ENCODE results near the gene ACP7. TPM values are rescaled to one million over a fixed set of nuclear protein-coding genes. Genes with fewer than 3 reads are reported as not detected.

Gene ACP7
- total and polyA plus RNA-seq, 2 of the 8 experiments (the other 6 are each of a cell fraction or from before 2014, with no cell fraction given), result 0.27 to 0.50 TPM

DNA sequence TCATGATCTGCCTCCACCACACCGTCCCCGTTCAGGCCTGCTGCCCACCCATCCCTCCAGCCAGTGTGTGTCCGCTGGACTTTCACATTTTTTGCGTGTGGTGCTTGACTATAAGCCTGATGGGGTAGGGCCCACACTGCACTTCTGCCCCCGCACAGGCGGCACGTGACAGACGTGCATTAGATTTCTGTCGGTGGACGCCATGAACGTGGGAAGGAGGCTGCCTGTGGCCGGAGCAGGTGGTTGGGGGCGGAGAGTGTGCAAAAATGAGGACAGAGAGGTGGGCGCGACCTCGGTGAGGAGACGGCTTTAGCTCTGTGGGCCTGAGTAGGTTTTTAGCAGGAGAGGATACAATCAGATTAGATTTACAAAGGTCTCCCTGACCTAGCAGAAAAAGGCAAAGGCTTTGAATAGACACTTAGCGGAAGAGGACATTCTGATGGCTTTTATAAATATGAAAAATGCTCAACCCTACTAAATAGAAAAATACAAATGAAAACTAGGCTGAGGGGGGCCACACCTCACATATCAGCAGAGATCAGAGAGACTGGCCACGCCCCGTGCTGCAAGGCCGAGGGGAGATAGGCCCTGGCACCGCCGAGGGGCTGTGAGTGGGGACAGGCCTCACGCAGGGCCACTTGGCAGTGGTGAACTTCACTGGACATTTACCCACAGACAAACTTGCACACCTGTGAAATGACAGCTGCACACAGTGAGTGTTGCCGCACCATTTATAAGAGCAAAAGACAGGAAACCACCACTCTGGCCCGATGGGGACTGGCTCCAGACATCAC is 66.8 kb downstream of the ACP7 start:
- Histone ChIP-seq H3K23me2 (ENCODE audit: low read depth, low read length) (0 out of 2 replicates have a peak, but pooled peaks cover 2% of the 10 kb centered on the region), H2BK12ac (ENCODE audit: low read depth, low read length) (no peak overlapping the region), H3K4ac (replicated peaks; ENCODE audit: insufficient read length, low read depth, low read length) (no peak overlapping the region), H3K14ac (ENCODE audit: insufficient read length) (no peak overlapping the region), H2BK5ac (ENCODE audit: low read depth, low read length) (no peak overlapping the region), H3K27me3 (replicated peaks in 1 of 4; ENCODE audit: control insufficient read depth in 3 of 4, extremely low read depth in 1 of 4, insufficient read depth in 3 of 4, low read length in 3 of 4) (no peaks in the 10 kb centered on the region), H3K36me3 (ENCODE audit: control insufficient read depth in 2 of 4, insufficient read depth in 4 of 4, low read length in 3 of 4) (peaks cover 0 to 5% (median 0%) of the 10 kb centered on the region in 4 experiments; a peak in 2 of 8 replicates), H3K9ac (replicated peaks in 1 of 4; ENCODE audit: extremely low read depth in 1 of 4, low read depth in 3 of 4, low read length in 3 of 4) (no peak overlapping the region), H4K20me1 (replicated peaks in 1 of 2; ENCODE audit: control insufficient read depth in 1 of 2, insufficient read depth in 2 of 2, low read length in 2 of 2) (peaks cover 10 to 32% of the 10 kb centered on the region in 2 experiments), H3K27ac (ENCODE audit: low read depth, low read length) (no peak overlapping the region), H2AFZ (ENCODE audit: low read length) (no peak overlapping the region), H3K9me3 (ENCODE audit: insufficient read depth in 2 of 2, low read depth in 1 of 2, low read length in 1 of 2) (no peaks in the 10 kb centered on the region), H3K4me2 (ENCODE audit: insufficient read depth in 1 of 2, low read depth in 2 of 2, low read length in 2 of 2) (no peak overlapping the region), H2AK5ac (ENCODE audit: low read depth, low read length) (0 out of 2 replicates have a peak overlapping the region, but pooled peaks have one; percentile 65), H3K56ac (replicated peaks; ENCODE audit: insufficient read length, low read depth, low read length) (no peak overlapping the region), H3K4me3 (ENCODE audit: extremely low read depth in 1 of 4, insufficient read depth in 2 of 4, low read depth in 3 of 4, low read length in 4 of 4) (no peak overlapping the region), H3K79me1 (ENCODE audit: low read depth, low read length) (peaks cover 15% of the 10 kb centered on the region), H3K23ac (ENCODE audit: insufficient read length) (no peak overlapping the region), H3K18ac (ENCODE audit: extremely low read depth, low read length) (no peak overlapping the region), H3K4me1 (replicated peaks in 1 of 4; ENCODE audit: control insufficient read depth in 3 of 4, insufficient read depth in 4 of 4, low read length in 3 of 4) (peaks cover 13 to 39% (median 21%) of the 10 kb centered on the region in 4 experiments), H4K91ac (replicated peaks; ENCODE audit: insufficient read length, low read length) (no peak overlapping the region), H2BK15ac (ENCODE audit: low read length) (no peak overlapping the region), H4K5ac (ENCODE audit: insufficient read length, low read depth, low read length) (no peak overlapping the region), H2BK120ac (replicated peaks; ENCODE audit: low read depth, low read length) (no peak overlapping the region), H3K79me2 (ENCODE audit: control insufficient read depth in 1 of 2, insufficient read depth in 2 of 2, low read length in 2 of 2) (peaks cover 3 to 41% of the 10 kb centered on the region in 2 experiments; a peak in 3 of 4 replicates), H2BK20ac (ENCODE audit: low read length) (no peak overlapping the region), H4K8ac (ENCODE audit: extremely low read depth, insufficient read depth, low read length) (no peak overlapping the region)
- ChIA-PET CTCF (ENCODE audit: partially characterized antibody) (interaction anchor here (0.8 to 5.8 kb wide), 9 partner anchors 9 to 52 kb away, joined by 3 to 27 read pairs (median 4); no protein-coding TSS in a partner anchor), POLR2A (ENCODE audit: partially characterized antibody) (interaction anchor here (0.7 to 2.9 kb wide), 3 partner anchors 11 to 54 kb away, joined by 3 to 9 read pairs (median 3); no protein-coding TSS in a partner anchor)
- FAIRE-seq (no peak), DNase-seq (ENCODE audit: low read depth in 1 of 2, low spot score in 2 of 2) (no peak)
- WGBS, 2 experiments (ENCODE audit: extremely low coverage in 1 of 2, insufficient coverage in 1 of 2, insufficient read length in 1 of 2, insufficient replicate concordance in 2 of 2, low coverage in 1 of 2, low lambda C conversion rate in 2 of 2, missing lambda C conversion rate in 1 of 2), result 91% methylated on average over 26 of the region's 26 CpGs; no CpG with 5 or more reads in 1 of the 2 experiments
- TF ChIP-seq EZH2 (IDR thresholded peaks at IDR 0.05; ENCODE audit: low read depth, low read length, severe bottlenecking) (no peak), KDM5A (IDR thresholded peaks at IDR 0.05; ENCODE audit: low read length) (no peak), TAF1 (IDR thresholded peaks at IDR 0.05; ENCODE audit: low read depth, low read length) (no peak), SRF (IDR thresholded peaks at IDR 0.05; ENCODE audit: low read depth, low read length) (no peak), SIRT6 (IDR thresholded peaks at IDR 0.05; ENCODE audit: low read length) (no peak), TCF12 (IDR thresholded peaks at IDR 0.05; ENCODE audit: low read depth, low read length) (no peak), BRCA1 (IDR thresholded peaks at IDR 0.05; ENCODE audit: low read depth, low read length) (no peak), CEBPB (IDR thresholded peaks at IDR 0.05; ENCODE audit: low read depth, low read length) (no peak)
- TF ChIP-seq, protein P1, sequence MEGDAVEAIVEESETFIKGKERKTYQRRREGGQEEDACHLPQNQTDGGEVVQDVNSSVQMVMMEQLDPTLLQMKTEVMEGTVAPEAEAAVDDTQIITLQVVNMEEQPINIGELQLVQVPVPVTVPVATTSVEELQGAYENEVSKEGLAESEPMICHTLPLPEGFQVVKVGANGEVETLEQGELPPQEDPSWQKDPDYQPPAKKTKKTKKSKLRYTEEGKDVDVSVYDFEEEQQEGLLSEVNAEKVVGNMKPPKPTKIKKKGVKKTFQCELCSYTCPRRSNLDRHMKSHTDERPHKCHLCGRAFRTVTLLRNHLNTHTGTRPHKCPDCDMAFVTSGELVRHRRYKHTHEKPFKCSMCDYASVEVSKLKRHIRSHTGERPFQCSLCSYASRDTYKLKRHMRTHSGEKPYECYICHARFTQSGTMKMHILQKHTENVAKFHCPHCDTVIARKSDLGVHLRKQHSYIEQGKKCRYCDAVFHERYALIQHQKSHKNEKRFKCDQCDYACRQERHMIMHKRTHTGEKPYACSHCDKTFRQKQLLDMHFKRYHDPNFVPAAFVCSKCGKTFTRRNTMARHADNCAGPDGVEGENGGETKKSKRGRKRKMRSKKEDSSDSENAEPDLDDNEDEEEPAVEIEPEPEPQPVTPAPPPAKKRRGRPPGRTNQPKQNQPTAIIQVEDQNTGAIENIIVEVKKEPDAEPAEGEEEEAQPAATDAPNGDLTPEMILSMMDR (IDR thresholded peaks at IDR 0.05; ENCODE audit: control extremely low read depth in 1 of 3, insufficient read depth in 1 of 3, low read depth in 1 of 3, low read length in 3 of 3), result no peak
